Mucosa of descending colon (tissue), 3 donors: ENCODE data around the gene TSPAN18. TPM values are rescaled to one million over a fixed set of nuclear protein-coding genes. Genes with fewer than 3 reads are reported as not detected.

Experiments
- ATAC-seq: fragments of 200-7000 bp; cut with Tn5 transposase; one replicate; pipeline ENCODE4 v1.9.1; 2020; ENCODE audit warnings: mild to moderate bottlenecking, moderate library complexity
- DNase-seq, 3 donors: peaks; one replicate each; pipeline ENCODE4 v3.0.0-alpha.2; 2020
- H3K36me3 ChIP-seq: fragments of 200-600 bp; one replicate; pipeline ENCODE4 v1.8.0; 2021; ENCODE audit warnings: low read depth, mild to moderate bottlenecking
- H3K4me1 ChIP-seq: fragments of 200-600 bp; one replicate; pipeline ENCODE4 v1.8.0; 2021; ENCODE audit warnings: low read depth, mild to moderate bottlenecking
- H3K4me3 ChIP-seq: fragments of 200-600 bp; one replicate; pipeline ENCODE4 v1.8.0; 2021; ENCODE audit warnings: mild to moderate bottlenecking
- H3K9me3 ChIP-seq: fragments of 200-600 bp; one replicate; pipeline ENCODE4 v1.8.0; 2021; ENCODE audit warnings: mild to moderate bottlenecking
- CTCF ChIP-seq: fragments of 200-600 bp; IDR thresholded peaks from one replicate; pipeline ENCODE4 v1.8.0; 2022; ENCODE audit warnings: antibody characterized with exemption, mild to moderate bottlenecking
- intact Hi-C, 2 donors: fragments of 100-400 bp; cut with DNase I in 1 of 2; cut with micrococcal nuclease in 1 of 2; formaldehyde crosslinking; loops; one replicate each; pipeline versions ENCODE4 v1.11.0 to v1.11.1; 2022; cut with DNase I, micrococcal nuclease
- total RNA-seq, 3 donors: library from RNA; stranded (reverse); fragmentation: NEBNext Ultra II Directional in 2 of 3; extraction: Animal tissue kit (Norgen Biotek cat#: 25700) in 2 of 3; gene quantifications; one replicate each; pipeline versions ENCODE4 v1.2.1 to v1.2.4, GENCODE V29; 2021 to 2023
- donor health status: DM: no; HTN: no; CAD: no; lungs with moderate emphysema.
- donor health status: DM: no; HTN: no; CAD: no.
- donor health status: DM: no; HTN: yes; CAD: no.

The TSPAN18 gene
- total RNA-seq, 3 donors from 2014 or later, result 3.6 to 63.2 (median 8.5) TPM

GRCh38 chr11:44738791-44739190 is 12.0 kb downstream of the TSPAN18 start:
- Histone ChIP-seq H3K36me3 (no peaks in the 10 kb centered on the region), H3K4me3 (no peak overlapping the region), H3K9me3 (no peaks in the 10 kb centered on the region), H3K4me1 (no peaks in the 10 kb centered on the region)
- ATAC-seq (no peak), DNase-seq (no peak)
- TF ChIP-seq CTCF, result no peak
- intact Hi-C loops, result no loop called here

- Histone ChIP-seq H3K4me1 (no peaks in the 10 kb centered on the region), H3K36me3 (no peaks in the 10 kb centered on the region), H3K9me3 (no peaks in the 10 kb centered on the region), H3K4me3 (no peak overlapping the region)
- DNase-seq, result no peak
- intact Hi-C loops, result no loop called here
- no peak for TF ChIP-seq CTCF
- no peak for ATAC-seq
Measured at GRCh38 chr11:44740967-44741366, 14.2 kb downstream of the TSPAN18 start.

- intact Hi-C loops, result no loop called here
- H3K4me3 ChIP-seq, result no peak overlapping the region
- no peak for ATAC-seq
- H3K4me1 ChIP-seq, result no peaks in the 10 kb centered on the region
- DNase-seq, result no peak
- H3K9me3 ChIP-seq, result no peaks in the 10 kb centered on the region
- H3K36me3 ChIP-seq, result no peaks in the 10 kb centered on the region
- TF ChIP-seq CTCF, result no peak
Measured at GRCh38 chr11:44741976-44742375, 15.2 kb downstream of the TSPAN18 start.

- DNase-seq (no peak), ATAC-seq (no peak)
- TF ChIP-seq CTCF, result no peak
- intact Hi-C loops, result no loop called here
- no peaks in the 10 kb centered on the region for H3K9me3 ChIP-seq
- H3K4me1 ChIP-seq, result no peaks in the 10 kb centered on the region
- no peak overlapping the region for H3K4me3 ChIP-seq
- H3K36me3 ChIP-seq, result no peaks in the 10 kb centered on the region
Measured at GRCh38 chr11:44742508-44743246, 15.9 kb downstream of the TSPAN18 start.

- H3K9me3 ChIP-seq, result no peaks in the 10 kb centered on the region
- ATAC-seq (no peak), DNase-seq (no peak)
- intact Hi-C loops, result no loop called here
- no peaks in the 10 kb centered on the region for H3K36me3 ChIP-seq
- H3K4me3 ChIP-seq, result no peak overlapping the region
- no peaks in the 10 kb centered on the region for H3K4me1 ChIP-seq
- no peak for TF ChIP-seq CTCF
Measured at GRCh38 chr11:44743326-44743725, 16.6 kb downstream of the TSPAN18 start.
